Ishikawa (cell line): Measurements from ENCODE around the gene RNU7-1.

ENCODE experiments used
- CEBPB ChIP-seq: IDR thresholded peaks from 2 replicates; pipeline ENCODE4 v1.6.1; 2012
- CREB1 ChIP-seq: IDR thresholded peaks from 2 replicates; pipeline ENCODE4 v1.6.1; 2012; ENCODE audit warnings: low read depth
- EGR1 ChIP-seq: IDR thresholded peaks from 2 replicates; pipeline ENCODE4 v1.6.1; 2012
- EP300 ChIP-seq: IDR thresholded peaks from 2 replicates; pipeline ENCODE4 v1.6.1; 2012; ENCODE audit warnings: borderline replicate concordance
- FOXM1 ChIP-seq: IDR thresholded peaks from 2 replicates; pipeline ENCODE4 v1.6.1; 2012; ENCODE audit warnings: low read depth, borderline replicate concordance
- NFIC ChIP-seq: IDR thresholded peaks from 2 replicates; pipeline ENCODE4 v1.6.1; 2012
- RAD21 ChIP-seq: IDR thresholded peaks from 2 replicates; pipeline ENCODE4 v1.6.1; 2012; ENCODE audit warnings: low read depth
- TAF1 ChIP-seq: IDR thresholded peaks from 2 replicates; pipeline ENCODE4 v1.6.1; 2012; ENCODE audit warnings: low read depth, mild to moderate bottlenecking
- TCF12 ChIP-seq: IDR thresholded peaks from 2 replicates; pipeline ENCODE4 v1.6.1; 2012; ENCODE audit warnings: low read depth
- TEAD4 ChIP-seq: IDR thresholded peaks from 2 replicates; pipeline ENCODE4 v1.6.1; 2012
- YY1 ChIP-seq: IDR thresholded peaks from 2 replicates; pipeline ENCODE4 v1.6.1; 2012; ENCODE audit warnings: low read depth
- ZBTB7A ChIP-seq: IDR thresholded peaks from 2 replicates; pipeline ENCODE4 v1.6.1; 2012; ENCODE audit warnings: low read depth
- TF ChIP-seq, protein P1 (sequence below): IDR thresholded peaks from 2 replicates; pipeline ENCODE4 v1.6.1; 2012
- TF ChIP-seq, protein P2 (sequence below): IDR thresholded peaks from 2 replicates; pipeline ENCODE4 v1.6.1; 2012; ENCODE audit warnings: low read depth, mild to moderate bottlenecking
- TF ChIP-seq, protein P3 (sequence below): IDR thresholded peaks from 2 replicates; pipeline ENCODE4 v1.6.1; 2012

Gene RNU7-1

DNA sequence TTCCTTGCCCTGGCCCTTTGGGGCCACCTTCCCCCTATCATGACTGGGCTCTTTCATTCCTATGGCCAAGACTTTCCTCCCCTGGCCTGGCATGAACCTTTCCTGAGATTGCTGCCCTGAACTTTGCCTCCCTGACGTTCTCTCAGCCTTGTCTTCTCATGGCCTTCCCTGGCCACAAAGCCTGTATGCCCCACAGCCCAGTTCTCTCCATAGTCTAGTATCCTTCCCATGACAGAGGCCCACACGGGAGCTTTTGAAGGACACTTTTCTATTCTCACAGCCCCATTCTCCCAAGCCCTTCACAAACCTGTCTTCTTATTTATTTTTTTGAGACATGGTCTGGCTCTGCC, 4.5 kb upstream of the RNU7-1 start:
- TF ChIP-seq TAF1 (no peak), CEBPB (no peak)
- TF ChIP-seq, protein P1, sequence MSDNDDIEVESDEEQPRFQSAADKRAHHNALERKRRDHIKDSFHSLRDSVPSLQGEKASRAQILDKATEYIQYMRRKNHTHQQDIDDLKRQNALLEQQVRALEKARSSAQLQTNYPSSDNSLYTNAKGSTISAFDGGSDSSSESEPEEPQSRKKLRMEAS = no peak

DNA sequence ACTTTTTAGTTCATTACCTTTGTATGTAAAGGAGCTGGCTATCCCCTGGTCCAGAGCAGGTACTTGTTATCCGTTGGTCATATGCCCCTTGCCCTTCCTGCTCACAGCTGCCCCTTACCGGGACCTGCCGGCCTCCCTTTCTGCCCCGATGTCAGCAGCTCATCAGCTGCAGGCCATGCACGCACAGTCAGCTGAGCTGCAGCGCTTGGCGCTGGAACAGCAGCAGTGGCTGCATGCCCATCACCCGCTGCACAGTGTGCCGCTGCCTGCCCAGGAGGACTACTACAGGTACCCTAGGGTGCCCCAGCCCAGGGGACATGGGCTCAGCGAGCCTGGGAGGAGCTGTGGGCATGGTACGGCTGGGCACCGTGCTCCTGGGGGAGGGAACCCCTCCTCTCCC, 2.3 kb upstream of the RNU7-1 start:
- no peak for TF ChIP-seq EGR1
- no peak for TF ChIP-seq TAF1
- no peak for TF ChIP-seq NFIC
- TF ChIP-seq TCF12 = no peak
- no peak for TF ChIP-seq ZBTB7A
- TF ChIP-seq FOXM1 = no peak
- TF ChIP-seq, protein P1 = no peak
- no peak for TF ChIP-seq RAD21

DNA sequence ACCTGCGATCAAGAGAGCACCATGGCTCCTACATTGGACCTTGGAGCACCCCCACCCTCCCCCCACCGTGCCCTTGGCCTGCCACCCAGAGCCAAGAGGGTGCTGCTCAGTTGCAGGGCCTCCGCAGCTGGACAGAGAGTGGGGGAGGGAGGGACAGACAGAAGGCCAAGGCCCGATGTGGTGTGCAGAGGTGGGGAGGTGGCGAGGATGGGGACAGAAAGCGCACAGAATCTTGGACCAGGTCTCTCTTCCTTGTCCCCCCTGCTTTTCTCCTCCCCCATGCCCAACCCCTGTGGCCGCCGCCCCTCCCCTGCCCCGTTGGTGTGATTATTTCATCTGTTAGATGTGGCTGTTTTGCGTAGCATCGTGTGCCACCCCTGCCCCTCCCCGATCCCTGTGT, 1.8 kb upstream of the RNU7-1 start:
- TF ChIP-seq ZBTB7A = 0 out of 2 replicates have a peak, but pooled peaks have one; percentile 18
- TF ChIP-seq, protein P1 = no peak

DNA sequence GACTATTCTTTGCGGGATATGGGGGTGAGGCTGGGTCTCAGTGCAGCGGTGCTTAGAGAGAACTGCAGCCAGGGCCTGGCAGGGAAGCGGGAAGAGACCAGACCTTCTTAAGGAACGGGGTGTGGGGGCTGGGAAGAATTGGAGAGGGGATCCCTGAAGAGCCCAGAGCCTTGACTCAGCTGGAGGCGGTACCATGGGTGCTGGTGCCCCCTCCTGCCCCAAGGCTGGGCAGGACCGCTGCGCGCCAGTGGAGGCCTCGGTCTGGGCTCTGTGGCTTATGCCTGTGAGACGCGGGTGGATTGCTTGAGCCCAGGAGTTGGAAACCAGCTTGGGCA, 1.3 kb upstream of the RNU7-1 start:
- TF ChIP-seq FOXM1 (no peak), TEAD4 (no peak), EGR1 (no peak), RAD21 (no peak), TCF12 (no peak), CREB1 (no peak), ZBTB7A (no peak), YY1 (no peak), TAF1 (no peak), CEBPB (no peak), EP300 (no peak), NFIC (no peak)
- TF ChIP-seq, protein P1 = no peak
- TF ChIP-seq, protein P2, sequence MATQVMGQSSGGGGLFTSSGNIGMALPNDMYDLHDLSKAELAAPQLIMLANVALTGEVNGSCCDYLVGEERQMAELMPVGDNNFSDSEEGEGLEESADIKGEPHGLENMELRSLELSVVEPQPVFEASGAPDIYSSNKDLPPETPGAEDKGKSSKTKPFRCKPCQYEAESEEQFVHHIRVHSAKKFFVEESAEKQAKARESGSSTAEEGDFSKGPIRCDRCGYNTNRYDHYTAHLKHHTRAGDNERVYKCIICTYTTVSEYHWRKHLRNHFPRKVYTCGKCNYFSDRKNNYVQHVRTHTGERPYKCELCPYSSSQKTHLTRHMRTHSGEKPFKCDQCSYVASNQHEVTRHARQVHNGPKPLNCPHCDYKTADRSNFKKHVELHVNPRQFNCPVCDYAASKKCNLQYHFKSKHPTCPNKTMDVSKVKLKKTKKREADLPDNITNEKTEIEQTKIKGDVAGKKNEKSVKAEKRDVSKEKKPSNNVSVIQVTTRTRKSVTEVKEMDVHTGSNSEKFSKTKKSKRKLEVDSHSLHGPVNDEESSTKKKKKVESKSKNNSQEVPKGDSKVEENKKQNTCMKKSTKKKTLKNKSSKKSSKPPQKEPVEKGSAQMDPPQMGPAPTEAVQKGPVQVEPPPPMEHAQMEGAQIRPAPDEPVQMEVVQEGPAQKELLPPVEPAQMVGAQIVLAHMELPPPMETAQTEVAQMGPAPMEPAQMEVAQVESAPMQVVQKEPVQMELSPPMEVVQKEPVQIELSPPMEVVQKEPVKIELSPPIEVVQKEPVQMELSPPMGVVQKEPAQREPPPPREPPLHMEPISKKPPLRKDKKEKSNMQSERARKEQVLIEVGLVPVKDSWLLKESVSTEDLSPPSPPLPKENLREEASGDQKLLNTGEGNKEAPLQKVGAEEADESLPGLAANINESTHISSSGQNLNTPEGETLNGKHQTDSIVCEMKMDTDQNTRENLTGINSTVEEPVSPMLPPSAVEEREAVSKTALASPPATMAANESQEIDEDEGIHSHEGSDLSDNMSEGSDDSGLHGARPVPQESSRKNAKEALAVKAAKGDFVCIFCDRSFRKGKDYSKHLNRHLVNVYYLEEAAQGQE = no peak
- TF ChIP-seq, protein P3, sequence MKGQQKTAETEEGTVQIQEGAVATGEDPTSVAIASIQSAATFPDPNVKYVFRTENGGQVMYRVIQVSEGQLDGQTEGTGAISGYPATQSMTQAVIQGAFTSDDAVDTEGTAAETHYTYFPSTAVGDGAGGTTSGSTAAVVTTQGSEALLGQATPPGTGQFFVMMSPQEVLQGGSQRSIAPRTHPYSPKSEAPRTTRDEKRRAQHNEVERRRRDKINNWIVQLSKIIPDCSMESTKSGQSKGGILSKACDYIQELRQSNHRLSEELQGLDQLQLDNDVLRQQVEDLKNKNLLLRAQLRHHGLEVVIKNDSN = no peak

DNA sequence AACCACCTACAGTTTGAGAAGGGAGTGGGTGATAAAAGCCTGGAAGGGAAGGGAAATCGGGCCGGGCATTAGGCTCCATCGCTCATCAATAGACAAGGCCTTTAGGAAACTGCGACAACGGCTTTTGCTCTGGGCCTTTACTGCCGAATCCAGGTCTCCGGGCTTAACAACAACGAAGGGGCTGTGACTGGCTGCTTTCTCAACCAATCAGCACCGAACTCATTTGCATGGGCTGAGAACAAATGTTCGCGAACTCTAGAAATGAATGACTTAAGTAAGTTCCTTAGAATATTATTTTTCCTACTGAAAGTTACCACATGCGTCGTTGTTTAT, 261 bp upstream of the RNU7-1 start:
- TF ChIP-seq FOXM1 (no peak), YY1 (no peak), EGR1 (no peak), TCF12 (no peak), ZBTB7A (no peak), CEBPB (no peak), CREB1 (no peak), TAF1 (no peak; the same call in 1 of the 2 replicates), EP300 (no peak), RAD21 (no peak), TEAD4 (no peak), NFIC (no peak)
- TF ChIP-seq, protein P1 = no peak
- TF ChIP-seq, protein P2 = no peak
- TF ChIP-seq, protein P3 = no peak

DNA sequence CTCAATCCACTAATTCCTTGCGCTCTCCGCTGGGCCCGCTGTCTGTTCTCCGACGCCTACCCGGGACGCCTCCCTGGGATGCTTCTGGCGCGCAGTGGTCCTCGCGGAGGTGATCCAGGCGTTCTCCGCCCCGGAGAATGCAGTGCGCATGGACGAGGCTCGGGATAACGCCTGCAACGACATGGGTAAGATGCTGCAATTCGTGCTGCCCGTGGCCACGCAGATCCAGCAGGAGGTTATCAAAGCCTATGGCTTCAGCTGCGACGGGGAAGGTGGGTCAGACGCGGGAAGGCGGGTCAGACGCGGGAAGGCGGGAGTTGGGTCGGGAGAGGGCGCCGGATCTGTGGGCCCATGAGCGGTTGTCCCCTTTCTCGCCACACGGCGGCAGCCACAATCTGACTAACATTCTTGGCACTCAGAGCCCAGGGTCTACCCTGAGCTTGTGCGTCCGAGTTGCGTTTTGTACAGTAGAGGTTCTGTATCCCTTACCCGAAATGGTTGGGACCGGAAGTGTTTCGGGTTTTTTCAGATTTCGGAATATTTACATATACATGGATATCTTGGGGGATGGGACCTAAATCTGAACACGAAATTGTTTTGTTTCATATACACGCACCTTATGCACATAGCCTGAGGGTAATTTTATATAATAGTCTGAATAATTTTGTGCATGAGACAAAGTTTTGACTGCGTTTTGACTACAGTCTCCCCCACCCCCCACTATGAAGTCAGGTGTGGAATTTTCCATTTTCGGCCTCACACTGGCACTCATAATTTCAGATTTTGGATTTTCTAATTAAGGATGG, 968 bp downstream of the RNU7-1 start:
- TF ChIP-seq EGR1 (no peak), TEAD4 (peak; percentile 35), FOXM1 (0 out of 2 replicates have a peak, but pooled peaks have one; percentile 16), TAF1 (no peak), RAD21 (peak; percentile 94), CEBPB (0 out of 2 replicates have a peak, but pooled peaks have one; percentile 2), YY1 (peak; percentile 48; the same call in 1 of the 2 replicates), NFIC (peak; percentile 49), TCF12 (no peak; the same call in 1 of the 2 replicates), ZBTB7A (no peak; the same call in 1 of the 2 replicates)
- TF ChIP-seq, protein P1 = peak; percentile 84
- TF ChIP-seq, protein P2 = no peak
